Measurements from ENCODE around the gene VILL.

VILL gene

DNA sequence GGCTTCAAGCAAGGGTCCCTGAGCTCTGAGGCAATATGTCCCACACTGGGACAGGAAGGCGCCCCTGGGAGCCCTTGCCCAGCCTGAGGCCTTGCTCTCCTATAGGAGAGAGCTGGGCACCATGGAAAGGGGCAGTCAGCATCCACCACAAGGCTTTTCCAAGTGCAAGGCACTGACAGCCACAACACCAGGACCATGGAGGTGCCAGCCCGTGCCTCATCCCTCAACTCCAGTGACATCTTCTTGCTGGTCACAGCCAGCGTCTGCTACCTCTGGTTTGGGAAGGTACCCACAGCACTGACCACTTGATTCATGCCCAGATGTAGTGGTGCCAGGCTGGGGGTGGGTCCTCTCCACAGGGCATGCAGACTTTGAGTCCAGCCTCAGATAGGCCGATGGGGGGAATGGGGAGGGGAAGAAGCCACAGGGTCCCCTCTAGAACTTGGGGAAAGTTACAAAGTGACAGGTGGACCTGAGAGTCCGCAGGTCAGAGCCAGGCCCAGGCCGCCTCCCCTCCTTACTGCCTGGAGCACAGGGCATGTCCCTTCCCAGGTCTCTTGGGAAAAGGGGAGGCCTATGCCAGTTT is 11.8 kb downstream of the VILL start:
- FAIRE-seq: no peak

DNA sequence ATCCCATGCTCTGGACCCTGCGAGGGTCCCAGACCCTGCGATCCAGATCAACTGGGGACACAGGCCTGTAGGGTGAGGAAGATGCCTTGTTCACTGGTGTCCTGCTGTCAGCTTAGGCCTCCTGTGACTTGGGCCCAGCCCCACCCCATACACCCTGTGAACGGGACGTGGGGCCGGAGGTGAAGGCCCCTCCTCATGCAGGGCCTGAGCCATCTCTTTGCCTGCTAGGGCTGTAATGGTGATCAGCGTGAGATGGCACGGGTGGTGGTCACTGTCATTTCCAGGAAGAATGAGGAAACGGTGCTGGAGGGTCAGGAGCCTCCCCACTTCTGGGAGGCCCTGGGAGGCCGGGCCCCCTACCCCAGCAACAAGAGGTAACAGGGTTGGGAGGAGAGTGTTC is 12.4 kb downstream of the VILL start:
- no peak for FAIRE-seq

DNA sequence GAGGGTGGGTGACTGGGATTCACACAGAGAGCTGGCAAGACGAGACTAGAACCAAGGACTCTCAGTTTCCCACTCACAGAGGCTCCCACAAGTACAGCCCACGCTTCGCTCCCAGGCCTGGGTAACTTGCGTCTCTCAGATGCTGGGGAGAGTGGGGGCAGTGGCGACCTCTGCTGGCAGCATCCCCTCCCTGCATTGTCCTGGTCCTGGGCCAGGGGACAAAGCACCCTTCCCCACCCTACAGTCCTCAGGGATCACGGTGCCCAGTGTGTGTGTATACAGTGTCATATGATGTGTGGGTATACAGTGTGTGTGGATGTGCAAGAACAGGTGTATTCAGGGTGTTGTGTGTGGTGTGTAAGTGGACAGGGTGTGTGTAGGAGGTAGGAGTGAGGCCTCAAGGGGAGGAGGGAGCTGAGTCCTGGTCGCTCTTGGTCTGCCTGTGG is 12.8 kb downstream of the VILL start:
- FAIRE-seq: no peak

DNA sequence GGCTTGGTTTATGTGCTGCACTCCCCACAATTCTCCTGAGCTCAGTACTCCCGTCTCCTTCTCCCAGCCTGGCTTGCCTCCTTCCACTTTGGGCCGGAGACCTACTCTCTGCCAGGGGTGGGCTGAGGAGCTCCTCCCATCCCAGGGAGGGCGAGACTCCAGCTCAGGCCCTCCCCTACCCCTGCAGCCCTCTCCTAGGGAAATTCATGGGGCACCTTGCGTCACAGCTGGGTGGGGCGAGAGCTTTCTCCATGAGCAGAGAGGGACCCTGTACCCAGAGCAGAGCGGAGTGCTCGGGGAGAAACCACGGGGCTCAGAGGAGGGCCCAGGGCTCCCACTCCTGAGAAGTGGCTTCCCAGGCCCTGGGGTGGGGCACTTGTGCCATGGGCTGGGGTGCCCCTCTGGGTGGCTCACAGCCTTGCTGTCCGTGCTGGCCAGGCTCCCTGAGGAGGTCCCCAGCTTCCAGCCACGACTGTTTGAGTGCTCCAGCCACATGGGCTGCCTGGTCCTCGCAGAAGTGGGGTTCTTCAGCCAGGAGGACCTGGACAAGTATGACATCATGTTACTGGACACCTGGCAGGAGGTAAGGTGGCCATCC is 13.3 kb downstream of the VILL start:
- FAIRE-seq: no peak

DNA sequence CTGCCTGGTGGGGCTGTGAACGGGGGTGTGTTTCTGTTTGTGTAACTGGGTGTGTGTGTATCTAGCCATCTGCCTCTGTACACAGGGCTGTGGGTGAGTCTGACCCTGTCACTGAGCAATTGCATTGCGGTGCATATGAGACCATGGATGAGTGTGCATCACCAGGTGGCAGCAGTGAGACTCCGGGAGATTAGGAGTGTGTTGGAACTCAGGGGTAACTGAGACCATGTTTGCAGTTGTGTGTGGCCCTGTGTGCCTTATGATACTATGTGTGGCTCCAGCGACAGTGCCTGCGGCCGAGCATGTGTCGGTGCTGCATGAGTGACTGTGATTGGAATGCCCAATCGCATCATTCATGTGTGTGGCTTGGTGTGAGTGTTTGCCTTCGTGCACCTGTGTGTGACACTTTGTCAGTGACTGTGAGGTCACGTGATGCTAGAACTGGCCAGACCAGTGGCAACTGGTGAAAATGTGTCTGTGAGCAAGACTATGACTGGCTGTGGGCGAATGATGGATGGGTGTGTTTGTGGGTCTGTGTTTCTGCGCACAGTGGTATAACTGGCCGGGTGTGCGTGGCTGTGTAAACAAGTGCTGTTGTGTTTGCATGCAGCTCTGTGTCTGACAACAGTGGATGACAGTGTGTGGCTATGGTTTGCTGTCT is 14.0 kb downstream of the VILL start:
- no peak for FAIRE-seq

DNA sequence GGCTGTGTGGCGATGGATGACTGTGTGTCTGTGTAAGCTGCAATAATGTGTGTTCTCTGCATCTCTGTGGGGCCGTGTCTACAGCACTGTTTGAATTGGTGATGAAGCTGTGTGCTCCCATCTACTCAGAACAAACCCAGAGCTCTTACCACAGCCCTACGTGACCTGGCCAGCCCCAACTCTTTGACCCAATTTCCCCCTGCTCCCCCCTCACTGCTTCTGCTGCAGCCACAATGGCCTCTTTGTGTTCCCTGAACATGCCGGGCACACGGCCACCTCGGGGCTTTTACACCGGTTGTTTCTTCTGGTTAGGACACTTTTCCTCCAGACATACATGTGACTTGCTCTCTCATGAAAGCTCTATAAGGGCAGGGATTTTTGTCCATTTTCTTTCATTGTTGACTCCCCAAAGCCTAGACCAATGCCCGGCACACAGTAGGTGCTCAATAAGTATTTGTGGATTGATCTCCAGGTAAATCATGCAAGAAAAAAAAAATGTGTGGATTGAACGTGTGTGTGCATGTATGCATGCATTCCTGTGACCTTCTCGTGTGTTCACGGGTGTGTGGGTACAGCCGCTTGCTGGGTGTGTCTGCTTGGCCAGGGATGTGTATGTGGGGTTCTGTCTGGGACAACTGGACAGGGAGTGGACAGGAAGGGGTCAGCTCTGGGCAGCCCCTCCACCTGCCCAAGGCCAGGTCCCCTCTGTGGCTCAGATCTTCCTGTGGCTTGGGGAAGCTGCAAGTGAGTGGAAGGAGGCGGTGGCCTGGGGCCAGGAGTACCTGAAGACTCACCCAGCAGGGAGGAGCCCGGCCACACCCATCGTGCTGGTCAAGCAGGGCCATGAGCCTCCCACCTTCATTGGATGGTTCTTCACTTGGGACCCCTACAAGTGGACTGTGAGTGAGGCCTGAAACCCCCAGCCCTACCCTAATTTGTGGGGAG is 14.8 kb downstream of the VILL start:
- FAIRE-seq: no peak

DNA sequence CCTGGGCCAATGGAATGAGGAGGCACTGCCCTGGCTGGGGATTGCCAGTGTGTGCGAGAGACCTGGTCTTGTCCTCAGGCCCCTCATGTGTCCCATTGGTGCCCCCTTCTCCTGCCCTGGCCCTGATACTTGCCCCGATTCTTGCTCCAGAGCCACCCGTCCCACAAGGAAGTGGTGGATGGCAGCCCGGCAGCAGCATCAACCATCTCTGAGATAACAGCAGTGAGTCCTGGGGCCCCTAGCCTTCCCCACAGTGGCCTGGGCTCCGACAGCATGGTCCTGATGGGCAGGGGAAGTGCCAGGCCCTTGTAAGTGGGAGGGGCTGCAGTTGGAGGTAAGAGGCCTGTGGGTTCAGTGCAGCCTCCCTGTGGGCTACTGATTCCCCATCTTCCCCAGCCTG is 15.4 kb downstream of the VILL start:
- no peak for FAIRE-seq

DNA sequence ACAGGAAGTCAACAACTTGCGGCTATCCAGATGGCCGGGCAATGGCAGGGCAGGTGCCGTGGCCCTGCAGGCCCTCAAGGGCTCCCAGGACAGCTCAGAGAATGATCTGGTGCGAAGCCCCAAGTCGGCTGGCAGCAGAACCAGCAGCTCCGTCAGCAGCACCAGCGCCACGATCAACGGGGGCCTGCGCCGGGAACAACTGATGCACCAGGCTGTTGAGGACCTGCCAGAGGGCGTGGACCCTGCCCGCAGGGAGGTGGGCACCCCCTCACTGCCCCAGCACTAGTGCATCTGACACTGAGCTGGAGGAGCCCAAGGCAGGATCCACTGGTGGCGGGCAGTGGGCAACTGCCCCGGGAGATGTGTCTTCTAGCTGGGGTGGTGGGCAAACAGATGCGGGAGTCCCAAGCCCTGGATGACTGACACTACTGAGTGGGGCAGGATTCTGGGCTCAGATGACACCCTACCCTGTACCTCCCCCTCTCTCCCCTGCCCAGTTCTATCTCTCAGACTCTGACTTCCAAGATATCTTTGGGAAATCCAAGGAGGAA is 15.9 kb downstream of the VILL start:
- FAIRE-seq: no peak

DNA sequence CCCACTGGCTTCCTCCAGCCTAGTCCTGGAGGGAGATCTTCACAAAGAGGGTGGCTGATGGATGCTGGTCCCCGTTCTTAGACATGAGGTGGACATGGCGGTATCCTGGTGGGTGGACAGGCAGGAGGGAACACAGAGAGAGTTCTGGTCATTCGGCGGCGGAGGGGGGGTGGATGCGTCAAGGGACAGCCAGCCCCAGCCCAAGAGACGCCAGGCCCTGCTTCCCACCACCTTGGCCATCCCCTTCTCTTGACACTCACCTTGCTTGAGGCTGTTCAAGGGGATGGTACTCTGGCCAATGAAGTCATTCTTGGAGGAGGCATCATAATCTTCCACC is 17.1 kb downstream of the VILL start:
- FAIRE-seq: no peak

DNA sequence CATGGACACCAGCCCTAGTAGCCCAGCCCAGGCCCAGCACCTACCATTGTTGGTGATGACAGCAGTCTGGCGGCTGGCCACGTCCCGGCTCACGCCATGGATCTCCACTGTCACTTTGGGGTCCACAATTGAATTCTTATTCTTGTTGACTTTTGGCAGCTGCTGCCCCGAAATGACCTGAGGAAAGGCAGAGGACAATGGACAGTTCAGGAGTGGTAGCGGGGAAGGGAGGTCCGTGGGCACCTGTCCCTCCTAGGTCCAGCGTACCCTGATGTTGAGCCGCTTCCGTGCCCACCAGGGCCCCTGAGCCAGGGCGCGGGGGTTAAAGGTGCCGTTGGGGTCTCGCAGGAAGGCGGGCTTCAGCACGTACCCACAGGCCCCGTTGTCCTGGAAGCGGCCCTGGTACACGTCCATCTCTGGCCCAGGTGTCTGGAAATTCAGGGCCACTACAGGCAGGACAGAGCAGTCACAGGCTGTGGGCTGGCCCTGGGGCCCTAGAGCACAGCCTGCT is 17.7 kb downstream of the VILL start:
- FAIRE-seq: no peak

DNA sequence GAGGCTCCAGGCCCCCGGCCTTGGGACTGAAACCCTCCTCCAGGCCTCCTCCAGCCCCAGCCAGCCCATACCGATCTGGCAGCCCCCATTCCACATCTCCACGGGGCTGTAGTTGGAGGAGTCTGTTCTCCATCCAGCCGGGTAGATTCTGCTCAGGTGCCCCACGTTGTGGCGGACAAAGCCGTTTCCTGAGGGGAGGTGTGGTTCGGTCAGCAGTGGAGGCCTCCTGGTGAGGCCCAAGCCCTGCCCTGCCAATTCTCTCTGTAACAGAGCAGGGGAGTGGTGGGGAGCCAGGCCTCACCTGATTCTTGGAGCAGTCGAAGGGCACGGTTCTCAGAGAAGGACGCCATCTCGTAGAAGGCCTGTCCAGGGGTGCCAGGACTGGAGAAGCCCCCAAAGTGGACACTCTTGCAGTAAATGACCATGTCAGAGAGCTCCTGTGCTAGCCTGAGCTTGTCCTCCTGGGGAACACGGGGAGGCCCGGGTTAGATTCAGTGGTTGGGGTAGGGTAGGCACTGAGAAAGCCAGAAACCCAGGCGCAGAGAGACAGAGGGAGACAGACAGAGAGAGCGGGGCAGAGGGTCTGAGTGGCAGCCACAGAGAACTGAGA is 18.5 kb downstream of the VILL start:
- no peak for FAIRE-seq

DNA sequence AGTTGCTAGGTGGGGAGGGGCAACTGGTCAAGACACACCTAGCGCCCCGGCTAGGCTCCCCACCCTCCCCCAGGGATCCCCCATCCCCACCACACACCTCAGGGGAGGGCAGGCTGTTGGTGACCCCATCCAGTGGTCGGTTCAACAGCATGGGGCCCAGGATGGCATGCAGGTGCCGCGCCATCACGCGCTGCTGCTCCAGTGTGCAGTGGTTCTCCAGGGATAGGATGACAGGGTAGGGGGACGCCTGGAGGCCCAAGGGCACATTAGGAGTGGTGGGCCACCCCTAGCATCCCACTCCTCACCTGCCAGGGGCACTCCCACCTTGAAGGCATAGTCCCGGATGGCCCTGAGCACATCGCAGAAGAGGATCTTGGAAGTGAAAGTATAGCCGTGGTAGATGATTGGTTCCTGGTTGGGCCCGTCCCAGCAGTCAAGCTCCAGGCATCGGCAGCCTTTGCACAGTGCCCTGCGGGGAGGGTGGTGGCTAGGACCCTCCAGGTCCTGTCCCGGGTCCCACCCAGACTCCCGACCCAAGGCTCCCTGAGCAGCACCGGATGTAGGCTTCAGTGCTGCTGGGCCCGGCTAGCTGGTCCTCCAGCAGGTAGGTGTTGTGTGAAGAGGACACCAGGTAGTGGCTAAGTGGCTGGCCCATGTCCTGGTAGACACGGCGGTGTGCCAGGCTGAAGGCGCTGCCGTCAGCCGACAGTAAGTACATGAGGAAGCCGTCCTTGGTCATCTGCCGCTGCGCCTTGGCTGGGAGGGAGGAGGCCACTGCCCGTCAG is 19.4 kb downstream of the VILL start:
- FAIRE-seq: no peak

DNA sequence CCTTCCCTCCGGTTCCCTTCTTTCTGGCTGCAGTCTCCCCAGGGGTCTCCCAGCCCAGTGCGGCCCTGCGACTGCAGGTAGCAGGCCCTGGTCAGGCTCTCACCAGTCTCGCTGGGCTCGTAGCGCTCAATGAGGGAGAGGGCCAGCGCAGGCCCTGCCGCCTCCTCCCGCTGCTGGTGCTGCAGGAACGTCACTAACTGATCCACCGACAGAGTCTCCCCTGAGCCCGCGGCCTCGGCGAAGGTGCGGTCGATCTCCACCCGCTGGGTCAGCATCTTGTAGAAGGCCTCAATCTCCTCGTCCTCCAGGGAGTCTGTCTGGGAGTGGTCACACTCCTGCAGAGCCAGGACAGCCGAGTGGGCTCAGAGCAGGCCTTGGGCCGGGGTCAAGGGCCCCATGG is 20.5 kb downstream of the VILL start:
- no peak for FAIRE-seq

DNA sequence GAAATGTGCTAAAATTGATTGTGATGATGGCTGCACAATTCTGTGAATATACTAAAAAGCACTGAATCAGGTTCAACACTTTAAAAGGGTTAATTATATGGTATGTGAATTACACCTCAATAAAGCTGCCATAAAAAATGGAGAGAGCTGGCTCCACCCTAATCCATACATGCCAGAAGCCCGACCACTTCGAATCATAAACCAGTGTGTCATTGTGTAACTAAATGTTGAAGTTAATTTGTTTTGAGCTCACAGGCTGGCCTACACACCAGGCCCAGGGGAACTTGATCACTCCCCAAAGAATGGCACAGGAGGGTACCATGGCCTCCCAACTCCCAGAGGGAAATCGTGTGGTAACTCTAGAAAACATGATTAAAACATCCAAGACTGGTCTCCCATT is 24.9 kb downstream of the VILL start:
- no peak for FAIRE-seq

DNA sequence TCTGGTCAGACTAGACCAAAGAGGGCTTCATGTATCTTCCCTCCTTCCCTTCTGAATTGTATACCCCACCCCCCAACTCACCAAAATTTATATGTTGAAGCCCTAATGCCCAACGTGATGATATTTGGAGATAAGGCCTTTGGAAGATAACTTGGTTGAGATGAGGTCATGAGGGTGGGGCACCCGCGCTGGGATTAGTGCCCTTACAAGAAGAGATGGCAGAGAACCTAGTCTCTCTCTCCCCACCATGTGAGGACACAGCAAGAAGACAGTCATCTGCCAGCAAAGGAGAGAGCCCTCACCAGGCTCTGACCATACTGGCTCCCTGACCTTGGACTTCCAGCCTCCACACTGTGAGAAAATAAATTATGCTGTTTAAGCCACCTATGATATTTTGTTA is 25.4 kb downstream of the VILL start:
- FAIRE-seq: no peak

DNA sequence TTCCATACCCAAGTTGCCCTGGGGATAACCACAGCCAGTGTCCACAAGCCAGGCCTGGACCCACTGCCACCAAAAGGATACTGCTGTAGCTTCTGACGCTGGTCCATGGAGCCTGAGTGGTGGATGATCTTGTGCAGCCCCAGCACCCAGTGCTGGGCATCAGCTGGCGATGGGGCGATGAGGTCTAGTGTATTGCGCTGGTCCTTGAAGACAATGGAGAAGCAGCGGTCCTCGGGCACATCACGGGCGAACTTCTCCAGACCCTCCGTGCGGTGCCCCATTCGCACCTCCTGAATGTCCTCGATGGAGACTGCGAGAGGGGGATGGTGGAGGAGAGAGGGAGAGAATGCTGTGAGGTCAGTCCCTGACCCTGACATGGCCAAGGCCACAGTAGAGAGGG is 25.8 kb downstream of the VILL start:
- FAIRE-seq: no peak

DNA sequence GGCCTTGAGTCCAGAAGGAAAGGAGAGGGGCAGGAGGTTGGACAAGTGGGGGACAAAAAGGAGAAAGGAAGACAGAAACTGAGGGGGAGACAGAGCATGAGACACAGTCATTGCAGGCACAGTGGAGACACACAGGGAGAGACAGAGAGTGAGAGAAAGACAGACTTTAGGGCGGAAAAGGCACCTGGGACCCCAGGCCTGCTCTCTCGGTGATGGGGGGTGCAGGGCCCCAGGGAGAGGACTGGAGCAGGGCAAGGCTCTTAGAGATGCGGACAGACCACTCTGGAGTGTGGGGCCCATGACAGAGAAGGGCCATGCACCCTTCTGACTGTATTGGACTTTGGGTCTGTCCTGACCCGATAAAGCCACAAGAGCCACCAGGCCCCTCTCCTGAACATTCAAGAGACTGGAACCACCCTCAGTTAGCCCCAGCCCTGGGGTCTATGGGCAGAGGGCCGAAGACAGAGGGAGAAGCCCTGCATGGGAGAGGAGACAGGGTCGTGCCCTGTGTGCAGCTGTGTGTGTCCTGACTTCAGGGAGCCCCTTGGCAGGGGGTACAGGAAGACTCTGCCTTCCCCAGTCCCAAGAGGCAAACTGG is 26.4 kb downstream of the VILL start:
- FAIRE-seq: no peak

DNA sequence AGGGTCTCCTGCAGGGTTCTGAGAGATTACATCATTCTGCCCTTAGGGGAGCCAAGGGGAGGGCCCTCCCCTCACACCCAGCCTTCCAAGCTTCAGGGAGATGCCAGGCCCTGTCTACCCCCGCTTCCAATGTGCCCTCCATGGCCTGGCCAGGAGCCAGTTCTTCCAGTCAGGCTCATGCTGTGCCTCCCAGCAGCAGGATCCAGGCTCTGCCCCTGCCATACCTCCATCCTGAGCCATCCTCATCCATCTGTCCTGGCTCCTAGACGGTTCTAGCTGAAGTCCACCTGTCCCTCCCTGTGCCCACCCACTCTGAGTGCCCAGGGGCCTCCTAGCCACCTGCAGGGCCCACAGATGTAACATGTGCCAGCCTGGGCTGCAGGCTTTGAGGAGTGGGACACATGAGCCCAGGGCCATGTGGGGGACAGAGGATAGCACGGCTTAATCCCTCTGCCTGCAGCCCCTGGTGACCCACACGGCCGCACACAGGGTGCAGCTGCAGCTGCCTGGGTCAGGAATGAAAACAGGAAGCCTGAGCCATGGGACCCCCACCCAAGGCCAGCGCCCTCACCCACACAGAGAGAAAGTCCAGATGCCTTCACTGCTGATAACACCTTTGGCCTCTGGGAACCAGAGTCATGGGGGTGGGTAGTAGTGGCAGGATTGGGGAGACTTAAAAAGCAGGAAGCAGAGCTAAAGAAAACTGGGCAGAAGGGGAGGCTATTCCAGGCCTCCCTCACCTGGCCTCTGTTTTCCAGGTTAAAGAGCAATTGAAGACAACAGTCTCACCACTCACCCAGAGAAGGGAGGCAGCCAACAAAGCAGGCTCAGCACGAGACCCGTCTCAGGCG is 27.1 kb downstream of the VILL start:
- no peak for FAIRE-seq

DNA sequence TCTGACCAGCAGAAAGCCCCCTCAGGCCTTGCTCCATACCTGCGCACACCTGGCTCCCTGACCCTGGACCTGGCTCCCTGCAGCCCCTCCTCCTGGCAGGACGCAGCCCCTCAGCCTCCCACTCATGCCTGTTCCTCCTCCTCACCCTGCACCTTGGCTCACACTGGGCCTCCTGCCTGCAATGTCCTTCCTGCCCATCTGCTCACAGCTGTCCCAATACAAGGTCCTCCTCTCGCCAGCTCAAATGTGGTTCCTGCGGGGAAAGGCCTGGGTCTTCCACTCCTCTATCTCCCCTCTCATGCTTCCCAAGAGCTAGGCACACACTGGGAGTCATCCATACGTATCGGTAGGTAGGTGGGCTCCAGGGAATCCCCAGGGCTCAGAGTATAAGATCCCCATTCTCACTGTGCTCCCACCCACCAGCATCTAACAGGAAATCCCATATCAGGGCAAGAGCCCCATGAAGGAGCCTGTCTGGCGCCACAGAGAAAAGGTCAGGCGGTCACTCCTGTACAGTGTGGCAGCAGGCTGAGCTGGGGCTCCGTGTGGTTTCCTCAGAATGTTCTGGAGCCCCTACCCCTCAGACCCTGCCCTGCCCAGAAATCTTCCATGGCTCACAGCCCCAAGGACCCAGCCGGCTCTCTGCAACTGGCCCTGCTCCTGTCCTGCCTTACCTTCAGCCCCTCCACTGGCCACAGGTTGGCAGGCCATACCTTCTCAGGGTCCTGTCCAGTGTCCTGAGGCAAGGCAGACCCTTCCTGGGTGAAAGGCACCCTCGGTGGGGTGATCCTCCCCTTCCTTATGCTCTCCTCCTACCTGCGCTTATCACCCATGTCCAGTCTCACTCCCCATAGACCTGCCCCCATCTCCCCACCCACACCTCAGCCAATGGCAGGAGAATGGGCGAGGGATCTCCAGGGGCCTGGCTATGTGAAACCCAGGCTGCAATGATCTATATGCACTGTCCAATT is 28.0 kb downstream of the VILL start:
- FAIRE-seq: no peak

Data from G401.6 (cell line).